Skeletal muscle cell (primary cell): Measurements from ENCODE around the gene DBNL.
"Not testable (repeated sequence)": the region's sequence is repeated elsewhere in the genome, so short reads cannot be mapped to it uniquely, and the experiment has no call there.

Experiments used
- DNase-seq: peaks from one replicate; pipeline ENCODE4 v3.0.0-alpha.2; 2010; ENCODE audit warnings: low read depth
- H3K4me3 ChIP-seq: 2 replicates; pipeline ENCODE4 v1.5.1; 2011; ENCODE audit warnings: low read depth, mild to moderate bottlenecking, control low read depth, low read length, moderate library complexity

DBNL gene

DNA sequence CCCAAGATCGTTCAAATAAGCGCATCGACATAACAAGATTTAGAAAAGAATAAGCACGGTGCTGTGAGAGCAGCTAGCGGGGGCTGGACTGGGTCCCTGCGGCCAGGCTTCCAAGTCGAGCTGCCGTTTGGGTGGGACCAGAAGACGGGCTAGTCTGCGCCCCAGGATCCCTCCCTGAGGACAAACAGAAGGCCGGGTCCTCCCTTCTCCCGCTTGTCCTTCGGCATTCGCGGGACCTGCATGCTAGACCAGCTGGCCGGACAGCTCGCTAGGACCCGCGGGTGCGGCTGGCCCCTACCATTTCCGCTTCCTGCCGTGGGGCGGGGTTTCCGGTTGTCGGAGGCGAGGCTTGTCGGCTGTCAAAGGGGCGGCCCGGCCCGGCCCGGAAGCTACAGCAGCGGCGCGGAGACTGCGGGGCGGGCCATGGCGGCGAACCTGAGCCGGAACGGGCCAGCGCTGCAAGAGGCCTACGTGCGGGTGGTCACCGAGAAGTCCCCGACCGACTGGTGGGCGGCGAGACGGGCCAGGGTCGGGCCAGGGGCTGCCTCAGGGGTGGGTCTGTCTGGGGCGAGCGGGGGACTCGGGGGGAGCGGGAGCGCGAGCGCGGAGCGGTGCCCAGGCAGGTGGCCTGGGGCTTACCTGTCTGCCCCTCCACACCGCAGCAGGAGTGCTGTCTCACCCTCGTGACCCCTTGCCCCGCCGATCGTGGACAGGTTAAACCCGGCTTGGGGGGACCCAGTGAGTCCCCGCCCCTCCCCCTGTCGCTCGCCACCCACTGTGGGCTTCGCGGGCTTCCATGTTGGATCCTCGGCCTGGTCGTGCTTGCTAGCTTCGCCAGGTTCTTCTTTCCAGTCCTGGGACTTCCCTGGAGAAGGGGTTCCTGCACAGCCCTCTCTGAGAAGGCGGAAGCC, at the start of gene DBNL:
DBNL (plus strand) TSS at position 388 of the 911 bp plus-strand sequence; CDS start at position 424, 36 bp downstream.
- peak; percentile 38 for DNase-seq
- peak within 1 kb of the TSS; percentile 91 for H3K4me3 ChIP-seq

DNA sequence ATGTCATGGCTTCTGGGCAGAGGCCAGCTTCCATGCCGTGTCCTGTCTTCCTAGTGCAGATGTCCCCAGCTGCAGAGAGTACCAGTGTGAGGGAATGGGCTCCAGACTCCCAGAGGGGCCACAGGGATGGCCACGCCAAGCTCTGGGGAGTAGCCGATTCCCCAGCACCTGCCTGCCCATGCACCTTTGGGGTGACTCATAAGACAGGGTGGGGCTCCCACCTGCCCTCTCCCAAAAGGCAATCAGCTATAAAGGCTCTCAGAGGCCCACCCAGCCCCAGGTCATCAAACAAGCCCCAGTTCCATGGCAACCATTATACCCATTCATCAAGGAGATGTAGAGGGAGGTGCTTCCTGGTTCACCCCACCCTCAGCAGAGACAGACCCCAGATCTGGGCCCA, 47.0 kb upstream of the DBNL start, which contains the start of gene SPDYE1:
SPDYE1 (plus strand) TSS at position 366 of the 400 bp plus-strand sequence. CDS start 2,053 bp downstream, outside the sequence.
- not testable (repeated sequence) for DNase-seq, H3K4me3 ChIP-seq

DNA sequence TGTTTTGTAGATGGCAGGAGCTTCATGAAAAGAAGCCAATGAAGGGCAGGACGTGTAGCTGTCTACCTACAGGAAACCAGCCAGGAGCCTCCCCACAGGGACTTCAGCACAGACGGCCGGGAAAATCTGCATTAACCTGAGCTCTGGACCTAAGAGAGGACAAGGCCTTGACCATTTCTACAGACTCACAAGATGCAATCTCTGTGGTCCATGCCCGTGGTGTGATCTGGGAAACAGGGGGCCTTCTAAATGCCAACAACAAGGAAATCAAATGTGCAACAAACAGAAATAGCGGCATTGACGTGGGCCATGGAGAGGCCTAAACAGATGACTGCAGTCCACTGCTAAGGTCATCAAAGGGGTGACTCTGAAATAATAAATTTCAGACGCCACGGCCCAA, 32.4 kb upstream of the DBNL start:
- H3K4me3 ChIP-seq, DNase-seq: not testable (repeated sequence)

DNA sequence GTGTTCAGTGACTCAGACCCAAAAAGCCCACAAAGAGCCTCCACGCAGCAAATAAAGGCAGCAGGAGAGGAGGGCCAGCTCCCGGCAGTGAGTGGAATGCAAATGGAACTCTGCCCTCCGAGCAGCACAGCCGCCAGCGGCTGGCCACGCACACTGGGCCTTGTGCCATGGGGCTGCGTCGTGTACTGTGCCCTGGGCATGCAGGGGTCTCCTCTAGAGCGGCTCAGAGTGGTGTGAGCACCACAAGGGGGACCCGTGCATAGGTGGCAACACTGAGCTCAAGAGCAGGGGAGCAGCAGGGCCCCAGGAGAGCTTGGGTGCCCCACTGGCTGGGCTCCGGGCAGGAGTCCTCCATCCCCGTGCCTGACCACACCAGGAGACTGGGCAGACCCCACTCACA, 29.4 kb upstream of the DBNL start:
- not testable (repeated sequence) for H3K4me3 ChIP-seq, DNase-seq

DNA sequence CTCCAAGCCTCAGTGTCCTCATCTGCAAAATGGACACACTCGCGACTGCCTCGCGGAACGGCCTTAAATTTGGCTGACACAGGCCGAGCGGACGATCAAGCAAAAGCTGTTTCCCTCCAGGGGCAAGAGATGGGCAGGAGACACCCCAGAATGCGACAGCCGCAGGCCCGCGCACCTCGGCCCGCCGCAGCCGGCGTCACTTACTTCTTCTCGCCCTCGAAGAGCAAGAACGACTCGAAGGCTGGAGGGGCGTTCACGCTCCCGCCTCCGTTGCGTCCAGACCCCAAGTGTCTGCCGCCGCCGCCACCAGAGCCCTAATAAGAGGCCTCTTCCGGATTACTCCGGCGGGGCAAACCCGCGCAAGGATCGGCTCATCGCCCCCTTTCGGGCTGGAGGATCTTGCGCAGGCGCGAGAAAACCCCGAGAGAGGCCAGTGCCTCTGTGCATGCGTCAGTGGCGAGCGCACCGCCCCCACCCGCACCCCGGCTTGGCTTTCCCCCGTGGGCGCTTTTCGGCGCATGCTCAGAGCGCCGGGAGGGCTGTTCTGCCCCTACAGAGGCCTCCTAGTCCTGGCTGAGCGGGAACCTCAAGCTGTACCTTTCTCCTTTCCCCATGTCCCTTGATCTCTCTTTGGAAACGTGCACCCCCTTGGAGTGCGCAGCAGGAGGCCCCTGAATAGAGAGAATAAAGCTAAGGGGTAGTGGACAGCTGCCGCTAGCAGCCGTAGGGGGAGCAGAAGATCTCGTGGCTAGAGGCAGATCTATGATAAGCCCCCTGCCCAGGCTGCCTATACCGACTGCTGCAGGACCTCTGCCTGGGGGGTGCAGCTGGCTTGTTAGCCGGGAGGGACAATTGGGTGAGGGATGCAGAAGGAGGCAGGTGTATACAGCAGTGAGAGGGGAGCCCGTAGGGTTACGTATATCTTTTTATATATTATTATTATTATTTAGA, 25.4 kb upstream of the DBNL start:
- peak; percentile 85 for DNase-seq

DNA sequence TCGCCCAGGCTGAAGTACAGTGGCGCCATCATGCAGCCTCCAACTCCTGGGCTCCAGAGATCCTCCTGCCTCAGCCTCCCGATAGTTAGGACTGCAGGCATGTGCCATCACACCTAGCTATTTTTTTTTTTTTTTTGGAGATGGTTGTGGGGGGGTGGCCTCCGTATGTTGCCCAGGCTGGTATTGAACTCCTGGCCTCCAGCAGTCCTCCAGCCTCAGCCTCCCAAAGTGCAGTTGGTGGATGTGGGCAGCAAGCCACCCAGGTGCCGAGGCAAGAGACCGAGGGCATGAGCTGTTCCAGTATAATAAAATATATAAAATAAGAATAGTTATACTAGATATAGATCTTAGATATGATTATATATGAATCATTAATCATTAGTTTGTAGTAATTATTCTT, 24.7 kb upstream of the DBNL start:
- H3K4me3 ChIP-seq, DNase-seq: not testable (repeated sequence)

More for the DNA sequence above, 25.4 kb upstream of the DBNL start:
- H3K4me3 ChIP-seq, result peak overlapping the region; percentile 62

DNA sequence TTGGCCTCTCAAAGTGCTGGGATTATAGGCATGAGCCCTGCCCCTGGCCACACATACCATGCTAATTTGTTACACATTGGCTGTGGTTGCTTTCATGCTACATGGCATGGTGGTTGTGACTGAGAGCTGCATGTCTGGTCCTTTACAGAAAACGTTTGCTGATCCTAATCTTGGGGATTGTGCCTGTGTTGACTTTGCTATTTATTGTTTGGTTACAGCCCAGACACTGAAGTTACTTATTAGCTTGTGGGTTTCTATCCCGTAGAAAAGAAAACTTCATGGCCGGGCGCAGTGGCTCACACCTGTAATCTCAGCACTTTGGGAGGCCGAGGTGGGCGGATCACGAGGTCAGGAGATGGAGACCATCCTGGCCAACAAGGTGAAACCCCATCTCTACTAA, 22.4 kb upstream of the DBNL start:
- H3K4me3 ChIP-seq, result not testable (repeated sequence)

DNA sequence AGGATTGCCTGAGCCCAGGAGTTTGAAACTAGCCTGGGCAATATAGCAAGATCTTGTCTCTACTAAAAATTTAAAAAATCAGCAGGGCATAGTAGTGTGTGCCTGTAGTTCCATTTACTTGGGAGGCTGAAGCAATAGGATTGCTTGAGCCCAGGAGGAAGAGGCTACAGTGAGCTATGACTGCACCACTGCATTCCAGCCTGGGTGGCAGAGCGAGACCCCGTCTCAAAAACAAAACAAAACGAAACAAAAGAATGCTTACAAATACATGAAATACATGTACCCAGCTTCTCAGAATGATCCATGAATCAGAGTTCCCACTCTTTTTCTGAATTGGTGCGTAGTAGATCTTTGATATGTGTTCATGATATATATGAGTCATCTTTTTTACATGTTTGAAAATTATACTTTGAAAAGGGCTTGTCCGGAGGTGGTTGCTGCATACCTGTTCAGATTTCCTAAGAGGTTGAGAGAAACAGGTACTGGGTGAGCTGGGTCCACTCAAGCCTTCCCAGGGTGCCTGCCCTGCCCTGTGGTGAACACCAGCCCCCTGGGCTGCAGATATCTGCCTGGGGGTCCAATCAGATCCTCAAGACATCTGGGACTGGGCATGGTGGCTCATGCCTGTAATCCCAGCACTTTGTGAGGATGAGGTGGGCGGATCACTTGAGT, 21.6 kb upstream of the DBNL start:
- H3K4me3 ChIP-seq, result not testable (repeated sequence)

More for the DNA sequence above, 22.4 kb upstream of the DBNL start:
- DNase-seq, result not testable (repeated sequence)

DNA sequence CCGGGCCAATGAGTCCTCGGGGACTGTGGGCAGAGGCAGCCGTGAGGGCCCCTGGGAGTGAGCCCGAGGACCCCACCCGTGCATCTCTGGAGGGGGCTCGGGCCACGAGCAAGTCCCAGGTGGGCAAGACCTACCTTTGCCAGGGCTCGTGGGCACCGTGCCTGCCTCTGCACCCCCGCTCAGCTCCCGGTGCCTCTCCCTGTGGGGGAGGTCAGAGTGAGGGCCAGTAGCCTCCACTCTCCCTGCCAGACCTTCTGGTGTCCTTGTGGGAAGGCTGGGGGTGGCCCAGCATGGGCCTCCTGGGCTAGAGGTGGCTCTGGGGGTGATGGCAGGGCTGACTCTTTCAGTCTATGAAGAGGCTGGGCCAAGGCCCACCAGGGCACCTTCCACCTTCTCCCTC, 15.1 kb upstream of the DBNL start:
- H3K4me3 ChIP-seq, DNase-seq: not testable (repeated sequence)

More for the DNA sequence above, 21.6 kb upstream of the DBNL start:
- DNase-seq, result not testable (repeated sequence)

DNA sequence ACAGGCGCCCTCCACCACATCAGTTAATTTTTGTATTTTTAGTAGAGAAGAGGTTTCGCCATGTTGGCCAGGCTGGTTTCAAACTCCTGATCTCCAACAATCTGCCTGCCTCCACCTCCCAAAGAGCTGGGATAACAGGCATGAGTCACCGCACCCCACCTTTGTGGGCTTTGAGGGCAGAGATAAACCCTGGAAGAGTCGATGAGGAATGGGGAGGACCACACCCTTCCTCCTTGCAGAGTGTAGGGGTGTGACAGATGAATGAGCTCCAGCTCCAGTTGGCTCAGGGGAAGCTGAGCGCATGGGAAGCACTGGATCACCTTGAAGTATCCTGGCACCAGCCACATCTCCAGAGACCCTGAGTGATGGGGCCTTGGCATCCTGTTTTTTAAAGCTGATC, 14.5 kb upstream of the DBNL start:
- DNase-seq, H3K4me3 ChIP-seq: not testable (repeated sequence)

DNA sequence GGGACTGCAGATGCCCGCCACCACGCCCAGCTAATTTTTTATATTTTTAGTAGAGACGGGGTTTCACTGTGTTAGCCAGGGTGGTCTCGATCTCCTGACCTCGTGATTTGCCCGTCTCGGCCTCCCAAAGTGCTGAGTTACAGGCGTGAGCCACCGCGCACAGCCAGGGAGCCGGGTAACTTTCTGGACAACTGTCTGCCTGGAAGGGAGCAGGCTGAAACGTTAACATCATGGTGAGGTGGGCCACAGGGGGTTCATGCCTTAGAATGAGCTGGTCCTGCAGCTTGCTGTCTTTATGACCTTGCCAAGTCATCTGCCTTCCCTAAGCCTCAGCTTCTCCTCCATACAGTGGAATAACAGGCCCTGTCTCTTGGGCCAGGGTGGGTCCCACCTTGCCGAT, 13.2 kb upstream of the DBNL start:
- DNase-seq, H3K4me3 ChIP-seq: not testable (repeated sequence)

DNA sequence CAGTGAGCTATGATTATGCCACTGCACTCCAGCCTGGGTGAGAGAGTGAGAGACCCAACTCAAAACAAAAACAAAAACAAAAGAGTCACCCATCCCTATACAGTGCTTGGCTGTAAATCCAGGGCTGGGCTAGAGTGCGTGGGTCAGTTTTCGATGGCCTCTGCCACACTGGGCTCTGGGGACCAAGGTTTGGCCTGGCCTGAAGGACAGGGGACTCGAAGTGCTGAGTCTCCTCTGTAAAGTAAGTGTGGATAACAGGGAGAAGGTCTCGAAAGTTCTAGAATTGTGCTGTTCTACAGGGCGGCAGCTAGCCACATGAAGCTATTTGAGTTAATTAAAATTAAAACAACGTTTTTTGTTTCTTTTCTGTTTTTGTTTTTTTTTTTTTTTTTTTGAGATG, 12.5 kb upstream of the DBNL start:
- H3K4me3 ChIP-seq, DNase-seq: not testable (repeated sequence)

DNA sequence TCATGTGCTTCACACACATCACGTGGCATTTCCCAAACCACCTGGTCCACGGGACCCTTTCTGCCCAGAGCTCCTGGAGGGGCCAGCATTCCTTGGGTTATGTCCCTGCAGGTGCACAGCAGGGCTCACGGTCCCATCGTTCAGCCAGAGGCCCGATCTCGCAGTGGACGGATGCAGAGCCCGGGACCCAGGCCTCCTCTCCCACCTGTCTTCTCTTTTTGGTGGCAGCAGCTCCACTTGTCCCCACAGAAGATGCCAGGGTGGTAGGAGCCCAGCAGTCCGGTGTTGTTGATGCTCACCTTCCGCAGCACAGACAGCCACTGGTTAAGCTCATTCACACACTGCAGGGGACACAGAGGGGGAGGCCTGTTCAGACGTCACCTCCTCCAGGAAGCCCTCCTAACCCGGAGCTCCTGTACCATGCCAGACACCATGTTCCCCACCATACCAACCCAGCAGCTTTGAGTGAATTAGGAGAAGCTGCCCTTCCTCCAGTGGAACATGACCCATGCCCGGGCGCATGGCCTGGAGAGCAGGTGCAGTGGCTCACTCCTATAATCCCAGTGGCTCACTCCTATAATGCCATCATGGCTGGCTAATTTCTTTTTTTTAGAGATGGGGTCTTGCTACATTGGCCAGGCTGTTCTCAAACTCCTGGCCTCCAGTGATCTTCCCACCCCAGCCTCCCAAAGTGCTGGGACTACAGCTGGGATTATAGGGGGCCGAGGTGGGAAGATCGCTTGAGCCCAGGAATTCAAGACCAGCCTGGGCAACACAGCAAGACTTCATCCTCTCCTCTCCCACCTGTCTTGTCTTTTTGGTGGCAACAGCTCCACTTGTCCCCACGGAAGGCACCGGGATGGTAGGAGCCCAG, 10.3 kb upstream of the DBNL start:
- H3K4me3 ChIP-seq, DNase-seq: not testable (repeated sequence)

DNA sequence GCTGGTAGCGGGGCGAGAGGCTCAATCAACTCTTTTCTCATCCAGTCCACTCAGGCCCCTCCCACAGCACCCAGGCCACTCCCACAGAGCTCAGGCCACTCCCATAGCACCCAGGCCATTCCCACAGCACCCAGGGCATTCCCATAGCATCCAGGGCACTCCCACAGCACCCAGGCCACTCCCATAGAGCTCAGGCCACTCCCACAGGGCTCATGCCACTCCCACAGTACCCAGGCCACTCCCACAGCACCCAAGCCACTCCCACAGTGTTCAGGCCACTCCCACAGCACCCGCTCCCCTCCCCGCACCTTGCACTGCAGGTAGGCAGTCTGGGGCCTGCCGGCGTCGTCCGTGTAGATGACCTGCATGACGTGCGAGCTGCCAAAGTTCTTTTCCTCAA, 8.1 kb upstream of the DBNL start:
- DNase-seq, result not testable (repeated sequence)

DNA sequence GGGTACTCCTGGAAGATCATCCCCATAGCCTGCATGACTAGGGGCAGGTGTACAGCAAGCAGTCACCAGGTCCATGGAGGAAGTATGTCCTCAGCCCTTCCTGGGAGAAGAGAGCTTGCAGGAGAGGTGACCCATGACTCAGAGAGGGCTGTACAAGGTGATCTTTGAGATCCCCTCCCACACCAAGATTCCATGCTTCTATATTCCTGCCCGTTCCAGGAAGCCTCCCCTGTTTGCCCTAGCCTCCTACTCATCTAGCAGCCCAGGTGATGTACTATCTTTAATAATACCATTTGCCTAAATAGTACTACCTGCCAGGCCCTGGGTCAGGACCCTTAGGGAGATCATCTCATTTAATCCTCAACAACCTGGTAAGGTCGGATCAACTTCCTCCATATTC, 6.6 kb upstream of the DBNL start:
- H3K4me3 ChIP-seq, DNase-seq: not testable (repeated sequence)

More for the DNA sequence above, 8.1 kb upstream of the DBNL start:
- H3K4me3 ChIP-seq, result not testable (repeated sequence)

DNA sequence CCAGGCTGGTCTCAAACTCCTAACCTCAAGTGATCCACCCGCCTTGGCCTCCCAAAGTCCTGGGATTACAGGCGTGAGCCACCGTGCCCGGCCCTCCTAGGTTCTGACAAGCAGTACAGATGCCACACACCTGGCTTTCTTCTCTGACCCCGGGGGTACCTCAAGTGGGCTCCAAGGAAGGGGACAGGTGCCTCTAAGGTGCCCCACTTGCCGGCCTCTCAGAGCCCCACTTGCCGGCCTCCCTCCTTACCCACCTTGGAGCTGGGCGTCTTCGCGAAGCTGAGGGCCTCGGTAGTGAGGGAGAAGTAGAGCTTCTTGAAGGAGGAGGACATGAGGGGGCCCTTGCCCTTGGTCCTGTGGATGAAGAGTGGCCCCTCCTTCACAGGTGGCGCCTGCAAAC, 5.9 kb upstream of the DBNL start:
- H3K4me3 ChIP-seq, result not testable (repeated sequence)

DNA sequence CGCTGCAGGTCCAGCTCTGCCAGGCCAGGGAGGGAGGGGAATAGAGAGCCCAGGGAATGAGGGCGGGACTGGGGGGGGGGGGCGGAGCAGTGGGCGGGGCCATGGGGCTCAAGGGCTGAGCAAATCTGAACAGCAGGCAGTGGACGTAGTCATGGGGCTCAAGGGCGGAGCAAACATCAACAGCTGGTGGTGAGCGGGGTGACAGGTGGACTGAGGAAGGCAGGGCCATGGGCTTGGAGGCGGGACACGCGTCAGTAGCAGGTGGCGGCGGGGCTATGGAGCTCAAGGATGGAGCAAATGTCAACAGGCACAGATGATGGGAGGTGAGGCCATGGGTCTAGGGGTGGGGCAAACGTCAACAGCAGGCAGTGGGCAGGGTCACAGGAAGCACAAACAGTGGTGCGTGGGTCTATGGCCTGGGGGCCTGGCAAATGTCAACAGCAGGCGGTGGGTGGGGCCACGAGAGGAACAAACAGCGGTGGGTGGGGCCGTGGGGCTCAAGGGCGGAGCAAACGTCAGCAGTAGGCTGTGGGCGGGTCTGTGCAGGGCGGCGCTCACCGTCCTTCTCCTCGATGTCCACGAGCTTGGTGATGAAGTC, 5.4 kb upstream of the DBNL start:
- not testable (repeated sequence) for H3K4me3 ChIP-seq
- DNase-seq, result peak; percentile 28

More for the DNA sequence above, 5.9 kb upstream of the DBNL start:
- DNase-seq, result not testable (repeated sequence)
